ENCODE data around the gene C1orf116. TPM values are rescaled to one million over a fixed set of nuclear protein-coding genes. Genes with fewer than 3 reads are reported as not detected.

Gene C1orf116
- total RNA-seq = 1 to 10 TPM in 1 of 10 donors, under 1 TPM in 9; 0.36 to 1.5 (median 0.65) TPM
- polyA plus RNA-seq = under 1 TPM; 0.07 to 0.16 TPM
- long read RNA-seq, donor 1 = 0 reads
- long read RNA-seq, donor 2 = 0 reads
- long read RNA-seq, donor 3 = 0 reads

GRCh38 chr1:207032528-207033017 lies at the start of gene C1orf116:
TSS of gene C1orf116 (minus strand) at chr1:207032756. CDS start at chr1:207027598, 5,158 bp downstream.
- DNase-seq = no peak
- H3K4me3 ChIP-seq = no peak within 1 kb of the TSS
- H3K9me3 ChIP-seq = no peaks in the 10 kb centered on the region
- intact Hi-C loops (cut with DNase I) = no loop called here
- WGBS, 2 donors = 20 to 39% methylated on average over 1 of the region's 1 CpG
- ATAC-seq = peak in 4 of 8 donors; percentile 20 to 71 (median 48)
- no peak within 1 kb of the TSS for H3K27ac ChIP-seq
- H3K4me1 ChIP-seq = peaks cover 0 to 19% (median 0%) of the 10 kb centered on the region in 9 donors
- TF ChIP-seq CTCF (IDR thresholded peaks at IDR 0.05) = no peak
- no peaks in the 10 kb centered on the region for H3K36me3 ChIP-seq
- H3K27me3 ChIP-seq = peaks cover 0 to 20% (median 5%) of the 10 kb centered on the region in 7 donors

DNA sequence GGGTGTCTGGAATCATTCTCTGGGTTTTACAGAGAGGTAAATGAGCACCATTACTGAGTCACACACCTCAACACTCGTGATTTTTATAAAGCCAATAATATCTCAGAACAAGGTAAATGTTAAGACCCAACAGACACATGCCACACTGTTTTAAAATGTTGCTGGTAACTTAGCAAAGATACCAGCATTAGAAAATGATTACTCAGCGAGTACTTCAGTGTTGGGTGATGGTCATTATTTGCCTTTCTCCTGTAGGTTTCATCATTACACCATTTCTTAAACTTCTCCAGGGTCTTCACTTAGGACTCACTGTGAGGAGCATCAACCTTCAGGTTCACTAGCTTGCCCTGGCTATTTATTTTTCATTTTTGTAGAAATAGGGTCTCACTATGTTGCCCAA lies 49.2 kb upstream of the C1orf116 start:
- Histone ChIP-seq H3K36me3 (peaks cover 0 to 40% (median 0%) of the 10 kb centered on the region in 9 donors), H3K4me1 (peaks cover 0 to 22% (median 9%) of the 10 kb centered on the region in 9 donors), H3K27ac (no peak overlapping the region), H3K9me3 (no peaks in the 10 kb centered on the region), H3K4me3 (no peak overlapping the region), H3K27me3 (no peaks in the 10 kb centered on the region)
- DNase-seq (no peak), ATAC-seq (no peak)
- 84 to 87% methylated on average over 2 of the region's 2 CpGs for WGBS, 2 donors
- no peak for TF ChIP-seq CTCF (IDR thresholded peaks at IDR 0.05)
- intact Hi-C loops (cut with DNase I) = loop anchor here in 5 of 10 donors (5.0 to 10.0 kb wide), 5 partner anchors 240 to 325 kb away; partner anchors contain the start of gene CD55 (in 3 of the 5)

DNA sequence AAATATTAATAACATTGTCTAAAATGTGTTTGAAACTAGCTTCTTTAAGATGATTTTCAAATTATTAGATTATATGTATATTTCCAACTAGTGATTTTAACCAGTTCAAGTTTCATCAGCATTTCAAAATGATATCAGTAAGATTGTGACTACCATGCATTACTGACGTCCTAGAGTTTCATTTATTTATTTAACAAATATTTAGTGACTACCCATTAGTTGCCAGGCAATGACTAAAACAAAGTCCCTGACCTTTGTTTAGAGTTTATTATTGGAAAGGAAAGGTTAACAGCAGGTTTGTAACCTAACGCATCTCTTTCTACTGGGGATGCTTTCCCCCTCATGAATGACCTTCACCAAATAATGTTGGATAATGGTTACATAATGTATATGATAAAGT lies 48.5 kb upstream of the C1orf116 start:
- no peak for TF ChIP-seq CTCF (IDR thresholded peaks at IDR 0.05)
- ATAC-seq (no peak), DNase-seq (no peak)
- peaks cover 0 to 46% (median 0%) of the 10 kb centered on the region in 9 donors for H3K36me3 ChIP-seq
- H3K27ac ChIP-seq = no peak overlapping the region
- H3K27me3 ChIP-seq = no peaks in the 10 kb centered on the region
- WGBS, 2 donors = 61 to 65% methylated on average over 2 of the region's 2 CpGs
- intact Hi-C loops (cut with DNase I) = loop anchor here in 5 of 10 donors (5.0 to 10.0 kb wide), 5 partner anchors 241 to 326 kb away; partner anchors contain the start of gene CD55 (in 3 of the 5)
- H3K4me1 ChIP-seq = peaks cover 0 to 29% (median 14%) of the 10 kb centered on the region in 9 donors
- H3K4me3 ChIP-seq = no peak overlapping the region
- no peaks in the 10 kb centered on the region for H3K9me3 ChIP-seq

DNA sequence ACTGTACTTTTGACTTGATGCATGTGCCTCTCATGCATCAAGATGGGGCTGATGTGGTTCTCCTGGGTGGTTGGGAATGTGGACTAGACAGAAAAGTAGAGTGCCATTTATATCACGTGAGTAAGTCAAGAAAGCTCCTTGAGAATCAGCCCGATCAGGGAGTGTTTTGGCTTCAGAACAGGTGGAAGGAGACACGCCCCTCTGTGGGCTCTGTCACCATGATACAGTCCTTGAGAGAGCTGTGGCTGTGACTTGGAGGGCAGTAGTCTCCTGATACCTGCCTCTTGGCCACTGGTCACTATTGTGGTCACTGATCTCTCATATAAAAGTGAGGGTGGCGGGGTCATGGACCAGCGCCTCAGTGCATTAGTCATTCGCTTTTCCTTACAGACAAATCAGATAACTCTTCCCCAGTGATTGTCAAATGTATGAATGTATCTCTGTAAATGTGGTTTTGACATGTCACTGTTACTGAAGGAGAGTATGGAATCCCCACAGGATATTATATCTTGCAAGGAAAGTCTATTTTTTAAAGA lies 47.2 kb upstream of the C1orf116 start:
- TF ChIP-seq CTCF (IDR thresholded peaks at IDR 0.05) = no peak
- no peak overlapping the region for H3K4me3 ChIP-seq
- H3K9me3 ChIP-seq = no peaks in the 10 kb centered on the region
- intact Hi-C loops (cut with DNase I) = loop anchor here in 6 of 10 donors (5.0 to 10.0 kb wide), 7 partner anchors 155 to 445 kb away; partner anchors contain the start of genes CD55 (in 3 of the 6), DYRK3 (in 1 of the 6) and FCMR (in 1 of the 6)
- peaks cover 0 to 37% (median 15%) of the 10 kb centered on the region in 9 donors for H3K4me1 ChIP-seq
- H3K27me3 ChIP-seq = no peaks in the 10 kb centered on the region
- WGBS, 2 donors = 76 to 84% methylated on average over 6 of the region's 6 CpGs
- ATAC-seq = no peak
- H3K36me3 ChIP-seq = peaks cover 0 to 59% (median 5%) of the 10 kb centered on the region in 9 donors
- no peak overlapping the region for H3K27ac ChIP-seq
- no peak for DNase-seq
